Sigmoid colon (tissue), 4 donors: ENCODE results near the gene DLG1.

Experiments used
- CTCF ChIP-seq, 4 experiments: fragments of 450-650 bp in 3 of 4; fragments of 200-600 bp in 1 of 4; IDR thresholded peaks; one replicate each; pipeline ENCODE4 v1.5.1; 2016 to 2019; ENCODE audit warnings: antibody characterized with exemption in 4 of 4, mild to moderate bottlenecking in 3 of 4, moderate library complexity in 2 of 4
- EP300 ChIP-seq, 4 donors: sonication (generic); formaldehyde crosslinking; IDR thresholded peaks; one replicate each; pipeline ENCODE4 v1.6.1; 2017; ENCODE audit warnings: antibody characterized with exemption in 4 of 4
- POLR2A ChIP-seq, 2 donors: fragments of 450-650 bp; IDR thresholded peaks; one replicate each; pipeline ENCODE4 v1.6.1; 2016; ENCODE audit warnings: antibody characterized with exemption in 2 of 2, mild to moderate bottlenecking in 2 of 2, moderate library complexity in 2 of 2

GRCh38 chr3:197041875-197042488, 256.4 kb downstream of the DLG1 start:
- TF ChIP-seq CTCF (IDR thresholded peaks at IDR 0.05) (no peak), POLR2A (IDR thresholded peaks at IDR 0.05) (no peak), EP300 (IDR thresholded peaks at IDR 0.05) (no peak)
